ENCODE results near the gene HOXD12. TPM values are rescaled to one million over a fixed set of nuclear protein-coding genes. Genes with fewer than 3 reads are reported as not detected.

The HOXD12 gene
- polyA plus RNA-seq, 1 experiment: not detected

- H3K4me3 ChIP-seq (ENCODE audit: low read depth, low read length): no peak overlapping the region
Observed at GRCh38 chr2:176114120-176114929, 14.7 kb downstream of the HOXD12 start.

DNA sequence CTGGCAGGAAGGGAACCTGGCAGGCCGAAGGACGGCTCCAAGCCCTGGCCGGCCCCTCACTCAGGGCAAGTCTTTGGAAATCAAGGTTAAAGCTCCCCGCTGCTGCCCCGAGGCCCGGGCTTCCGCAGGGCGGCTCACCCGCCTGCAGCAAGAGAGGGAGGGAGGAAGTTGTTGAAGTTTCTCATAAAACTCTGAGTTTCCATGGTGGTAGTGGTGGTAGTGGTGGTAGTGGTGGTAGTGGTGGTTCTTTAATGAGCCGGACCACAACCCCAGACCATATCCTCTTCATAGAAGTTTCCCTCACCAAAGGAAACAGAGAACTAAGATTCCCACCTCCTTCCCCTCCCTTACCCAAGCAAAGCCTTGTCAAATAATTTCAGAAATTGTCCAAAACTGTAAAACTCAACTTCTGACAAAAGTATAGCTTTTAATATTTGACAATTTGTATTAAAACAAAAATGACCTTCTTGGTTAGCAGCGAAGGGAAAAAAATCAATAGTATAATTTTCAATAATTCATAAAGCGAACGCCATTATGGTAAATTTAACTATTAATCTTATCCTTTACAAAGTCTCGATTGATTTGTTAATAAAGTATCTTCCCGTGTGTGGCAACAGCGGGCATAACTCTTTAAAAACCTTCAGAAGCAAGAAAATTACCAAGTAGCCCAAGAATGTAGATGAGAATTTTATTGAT, 15.5 kb downstream of the HOXD12 start:
- CTCF ChIA-PET: interaction anchor here (0.6 to 3.0 kb wide), 4 partner anchors 11 to 397 kb away, joined by 3 to 11 read pairs (median 4); no protein-coding TSS in a partner anchor

More at GRCh38 chr2:176114120-176114929, 14.7 kb downstream of the HOXD12 start:
- 0 out of 2 replicates have a peak, but pooled peaks cover 1% of the 10 kb centered on the region for H3K27me3 ChIP-seq (ENCODE audit: control insufficient read depth, insufficient read depth, low read length)
- peaks cover 2% of the 10 kb centered on the region for H3K36me3 ChIP-seq (ENCODE audit: control insufficient read depth, insufficient read depth, low read length)
- no peak for TF ChIP-seq CTCF (IDR thresholded peaks at IDR 0.05; ENCODE audit: insufficient read depth, low read depth, low read length)
- POLR2A ChIA-PET: no interaction called here
- no peak for DNase-seq (ENCODE audit: low read depth)
- CTCF ChIA-PET: interaction anchor here (0.6 to 1.0 kb wide), 4 partner anchors 12 to 525 kb away, joined by 3 to 4 read pairs (median 4); no protein-coding TSS in a partner anchor

GRCh38 chr2:176115883-176116813, 16.6 kb downstream of the HOXD12 start, which contains the start of gene HOXD10:
Gene HOXD10 (plus strand): TSS chr2:176116778. CDS start chr2:176116834, 56 bp downstream.
- Histone ChIP-seq H3K36me3 (ENCODE audit: control insufficient read depth, insufficient read depth, low read length) (peaks cover 2% of the 10 kb centered on the region), H3K4me3 (ENCODE audit: low read depth, low read length) (no peak within 1 kb of the TSS), H3K27me3 (ENCODE audit: control insufficient read depth, insufficient read depth, low read length) (0 out of 2 replicates have a peak, but pooled peaks cover 1% of the 10 kb centered on the region)
- DNase-seq (ENCODE audit: low read depth): no peak
- CTCF ChIA-PET: interaction anchor here (3.0 kb wide), 1 partner anchor 10 kb away, joined by 11 read pairs; no protein-coding TSS in a partner anchor
- no peak for TF ChIP-seq CTCF (IDR thresholded peaks at IDR 0.05; ENCODE audit: insufficient read depth, low read depth, low read length)
- POLR2A ChIA-PET: no interaction called here

More for the DNA sequence above, 15.5 kb downstream of the HOXD12 start:
- Histone ChIP-seq H3K4me3 (ENCODE audit: low read depth, low read length) (no peak overlapping the region), H3K36me3 (ENCODE audit: control insufficient read depth, insufficient read depth, low read length) (peaks cover 2% of the 10 kb centered on the region), H3K27me3 (ENCODE audit: control insufficient read depth, insufficient read depth, low read length) (0 out of 2 replicates have a peak, but pooled peaks cover 1% of the 10 kb centered on the region)
- POLR2A ChIA-PET: no interaction called here
- TF ChIP-seq CTCF (IDR thresholded peaks at IDR 0.05; ENCODE audit: insufficient read depth, low read depth, low read length): no peak
- DNase-seq (ENCODE audit: low read depth): no peak

GRCh38 chr2:176117162-176117822, 17.7 kb downstream of the HOXD12 start:
- TF ChIP-seq CTCF (IDR thresholded peaks at IDR 0.05; ENCODE audit: insufficient read depth, low read depth, low read length): no peak
- ChIA-PET CTCF (interaction anchor here (3.0 kb wide), 1 partner anchor 9 kb away, joined by 11 read pairs; no protein-coding TSS in a partner anchor), POLR2A (no interaction called here)
- Histone ChIP-seq H3K4me3 (ENCODE audit: low read depth, low read length) (no peak overlapping the region), H3K27me3 (ENCODE audit: control insufficient read depth, insufficient read depth, low read length) (peaks cover 1% of the 10 kb centered on the region; the same call in 1 of the 2 replicates), H3K36me3 (ENCODE audit: control insufficient read depth, insufficient read depth, low read length) (peaks cover 2% of the 10 kb centered on the region; the same call in 1 of the 2 replicates)
- no peak for DNase-seq (ENCODE audit: low read depth)
